ENCODE measurements around the gene IVL.

IVL gene

GRCh38 chr1:152951711-152952110 is 43.4 kb downstream of the IVL start:
- Mint-ChIP-seq H3K4me3 (no peak overlapping the region), H3K4me1 (ENCODE audit: low read depth) (no peaks in the 10 kb centered on the region), H3K36me3 (ENCODE audit: low read depth) (no peaks in the 10 kb centered on the region), H3K27me3 (peaks cover 1% of the 10 kb centered on the region), H3K9me3 (no peaks in the 10 kb centered on the region), H3K27ac (no peak overlapping the region)
- intact Hi-C loops (cut with micrococcal nuclease): no loop called here

DNA sequence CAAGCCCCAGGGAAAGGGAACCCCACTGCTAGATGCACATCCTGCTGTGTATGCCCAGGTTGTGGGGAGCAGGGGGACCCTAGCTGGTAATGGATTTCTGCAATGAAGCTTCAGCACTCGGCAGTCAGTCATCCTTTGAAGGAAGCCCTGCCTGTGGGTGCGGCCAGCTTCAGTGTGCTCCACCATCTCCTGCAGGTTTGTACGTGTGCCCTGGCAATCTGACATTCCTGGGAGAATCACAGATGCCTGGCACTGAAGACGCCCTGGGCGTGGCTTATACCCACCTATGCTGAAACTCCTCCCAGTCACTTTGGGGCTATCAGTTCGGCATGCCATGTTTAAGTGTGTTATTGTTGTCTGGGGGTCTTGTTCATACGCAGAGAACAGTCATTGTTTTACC is 45.4 kb downstream of the IVL start:
- Mint-ChIP-seq H3K27me3 (peaks cover 1% of the 10 kb centered on the region), H3K27ac (no peak overlapping the region)

DNA sequence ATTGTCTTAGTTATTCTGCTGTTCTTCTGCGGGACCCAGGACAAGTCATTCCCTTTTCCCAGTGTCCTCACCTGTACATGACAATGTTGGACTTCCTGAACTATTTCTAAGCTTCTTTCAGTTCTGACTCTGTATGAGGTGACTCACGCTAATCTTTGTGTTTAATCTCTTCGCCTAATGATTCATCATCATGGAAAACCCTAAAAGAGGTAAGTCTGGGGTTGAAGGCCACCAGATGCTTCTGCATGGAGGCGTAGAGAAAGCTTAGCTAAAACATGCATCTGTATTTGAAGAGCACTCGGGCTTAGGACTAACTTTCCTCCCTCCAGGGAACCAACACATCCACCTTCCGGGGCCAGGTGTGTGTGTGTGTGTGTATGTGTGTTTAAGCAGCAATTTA is 46.1 kb downstream of the IVL start:
- H3K36me3 Mint-ChIP-seq (ENCODE audit: low read depth): no peaks in the 10 kb centered on the region
- no peak overlapping the region for H3K27ac Mint-ChIP-seq
- H3K4me1 Mint-ChIP-seq (ENCODE audit: low read depth): no peaks in the 10 kb centered on the region
- intact Hi-C loops (cut with micrococcal nuclease): no loop called here
- no peak overlapping the region for H3K4me3 Mint-ChIP-seq
- peaks cover 1% of the 10 kb centered on the region for H3K27me3 Mint-ChIP-seq
- H3K9me3 Mint-ChIP-seq: no peaks in the 10 kb centered on the region

More for the DNA sequence above, 45.4 kb downstream of the IVL start:
- H3K36me3 Mint-ChIP-seq (ENCODE audit: low read depth): no peaks in the 10 kb centered on the region
- H3K9me3 Mint-ChIP-seq: no peaks in the 10 kb centered on the region
- intact Hi-C loops (cut with micrococcal nuclease): no loop called here
- no peaks in the 10 kb centered on the region for H3K4me1 Mint-ChIP-seq (ENCODE audit: low read depth)
- H3K4me3 Mint-ChIP-seq: no peak overlapping the region

DNA sequence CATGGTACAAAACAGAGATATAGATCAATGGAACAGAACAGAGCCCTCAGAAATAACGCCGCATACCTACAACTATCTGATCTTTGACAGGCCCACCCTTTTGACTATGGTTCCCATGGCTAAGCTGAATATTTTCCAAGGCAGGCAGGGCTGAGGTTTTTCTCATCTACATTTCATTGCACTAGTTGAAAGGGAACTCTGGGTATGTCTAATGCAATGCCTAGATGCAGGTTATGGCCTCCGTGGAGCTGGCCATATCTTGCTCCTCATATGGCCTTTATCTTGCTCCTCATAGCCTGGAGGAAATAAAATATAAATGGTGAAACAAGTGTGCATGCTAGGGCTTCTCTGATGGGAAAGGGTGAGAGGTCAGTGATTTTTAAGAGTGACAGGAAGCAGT is 49.2 kb downstream of the IVL start:
- no peak overlapping the region for H3K27ac Mint-ChIP-seq
- no peaks in the 10 kb centered on the region for H3K36me3 Mint-ChIP-seq (ENCODE audit: low read depth)
- H3K4me3 Mint-ChIP-seq: no peak overlapping the region
- H3K27me3 Mint-ChIP-seq: peaks cover 1% of the 10 kb centered on the region
- intact Hi-C loops (cut with micrococcal nuclease): no loop called here
- H3K4me1 Mint-ChIP-seq (ENCODE audit: low read depth): no peaks in the 10 kb centered on the region
- no peaks in the 10 kb centered on the region for H3K9me3 Mint-ChIP-seq

DNA sequence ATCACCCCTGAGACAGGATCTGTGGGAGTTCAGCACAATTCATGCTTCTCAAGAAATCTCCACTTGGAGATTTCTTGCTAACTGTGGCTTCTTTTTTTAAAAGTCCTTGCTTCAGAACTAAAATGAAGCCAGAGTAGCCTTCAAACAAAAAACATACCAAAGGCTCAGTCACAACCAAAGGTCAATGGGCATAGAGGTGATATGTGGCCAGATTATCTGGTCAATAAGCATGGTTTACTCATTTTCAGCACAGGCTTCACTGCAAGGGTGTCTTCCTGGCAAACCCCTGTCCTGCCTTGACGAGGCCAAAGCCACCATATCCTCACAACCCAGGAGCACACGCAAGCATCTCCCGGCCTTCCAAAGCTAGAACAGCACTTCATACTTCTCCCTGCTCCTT is 50.9 kb downstream of the IVL start:
- intact Hi-C loops (cut with micrococcal nuclease): no loop called here
- no peak overlapping the region for H3K27ac Mint-ChIP-seq
- peaks cover 3% of the 10 kb centered on the region for H3K27me3 Mint-ChIP-seq
- H3K36me3 Mint-ChIP-seq (ENCODE audit: low read depth): no peaks in the 10 kb centered on the region
- H3K4me1 Mint-ChIP-seq (ENCODE audit: low read depth): no peaks in the 10 kb centered on the region
- no peaks in the 10 kb centered on the region for H3K9me3 Mint-ChIP-seq
- no peak overlapping the region for H3K4me3 Mint-ChIP-seq

DNA sequence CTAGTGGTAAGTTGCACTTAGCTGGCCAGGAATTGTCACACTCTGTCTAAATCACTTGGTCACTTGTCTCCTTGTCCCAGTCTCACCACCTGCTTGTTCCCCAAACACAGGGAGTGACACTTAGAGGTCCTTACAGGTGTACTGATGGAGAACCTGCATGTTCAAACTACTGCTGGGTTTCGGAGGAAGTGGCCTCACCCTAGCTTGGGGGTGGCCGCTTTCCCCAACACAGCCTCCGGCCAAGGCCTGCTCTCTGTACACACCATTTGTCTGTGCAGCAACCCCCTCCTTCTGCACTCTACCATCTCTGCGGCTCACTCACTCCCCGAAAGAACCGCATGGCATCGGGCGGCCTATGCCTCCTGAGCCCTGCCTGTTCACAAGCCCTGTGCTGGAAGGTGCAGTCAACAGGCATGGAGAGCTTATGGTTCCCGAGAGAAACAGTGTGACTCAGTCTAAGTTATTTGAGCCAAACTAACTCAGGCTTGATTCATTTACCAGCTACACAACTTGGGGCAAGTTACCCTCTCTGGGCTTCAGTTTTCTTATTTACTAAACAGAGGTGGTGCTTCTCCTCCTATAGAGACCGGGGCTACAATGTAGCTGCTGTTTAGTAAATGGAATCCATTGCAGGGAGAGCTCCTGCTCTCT is 51.6 kb downstream of the IVL start:
- H3K27ac Mint-ChIP-seq: no peak overlapping the region
- no peaks in the 10 kb centered on the region for H3K4me1 Mint-ChIP-seq (ENCODE audit: low read depth)
- peaks cover 2% of the 10 kb centered on the region for H3K27me3 Mint-ChIP-seq
- no peaks in the 10 kb centered on the region for H3K36me3 Mint-ChIP-seq (ENCODE audit: low read depth)
- intact Hi-C loops (cut with micrococcal nuclease): no loop called here
- H3K9me3 Mint-ChIP-seq: no peaks in the 10 kb centered on the region
- no peak overlapping the region for H3K4me3 Mint-ChIP-seq

- no peaks in the 10 kb centered on the region for H3K36me3 Mint-ChIP-seq (ENCODE audit: low read depth)
- no peaks in the 10 kb centered on the region for H3K9me3 Mint-ChIP-seq
- intact Hi-C loops (cut with micrococcal nuclease): no loop called here
- H3K4me1 Mint-ChIP-seq (ENCODE audit: low read depth): no peaks in the 10 kb centered on the region
- peaks cover 2% of the 10 kb centered on the region for H3K27me3 Mint-ChIP-seq
- H3K4me3 Mint-ChIP-seq: no peak overlapping the region
- no peak overlapping the region for H3K27ac Mint-ChIP-seq
Measured at GRCh38 chr1:152960452-152961044, 52.2 kb downstream of the IVL start.
